VCaP (cell line): ENCODE data around the gene AWAT1.

Experiments
- H3K27ac ChIP-seq: fragments of 450-650 bp; 2 replicates; pipeline ENCODE4 v1.5.1; 2017
- TF ChIP-seq, protein P1 (sequence below): fragments of 450-650 bp; conservative IDR thresholded peaks from 2 replicates; pipeline ENCODE4 v1.5.1; 2017; ENCODE audit warnings: mild to moderate bottlenecking, moderate library complexity

Gene AWAT1

GRCh38 chrX:70252491-70252890, 18.0 kb downstream of the AWAT1 start:
- TF ChIP-seq, protein P1, sequence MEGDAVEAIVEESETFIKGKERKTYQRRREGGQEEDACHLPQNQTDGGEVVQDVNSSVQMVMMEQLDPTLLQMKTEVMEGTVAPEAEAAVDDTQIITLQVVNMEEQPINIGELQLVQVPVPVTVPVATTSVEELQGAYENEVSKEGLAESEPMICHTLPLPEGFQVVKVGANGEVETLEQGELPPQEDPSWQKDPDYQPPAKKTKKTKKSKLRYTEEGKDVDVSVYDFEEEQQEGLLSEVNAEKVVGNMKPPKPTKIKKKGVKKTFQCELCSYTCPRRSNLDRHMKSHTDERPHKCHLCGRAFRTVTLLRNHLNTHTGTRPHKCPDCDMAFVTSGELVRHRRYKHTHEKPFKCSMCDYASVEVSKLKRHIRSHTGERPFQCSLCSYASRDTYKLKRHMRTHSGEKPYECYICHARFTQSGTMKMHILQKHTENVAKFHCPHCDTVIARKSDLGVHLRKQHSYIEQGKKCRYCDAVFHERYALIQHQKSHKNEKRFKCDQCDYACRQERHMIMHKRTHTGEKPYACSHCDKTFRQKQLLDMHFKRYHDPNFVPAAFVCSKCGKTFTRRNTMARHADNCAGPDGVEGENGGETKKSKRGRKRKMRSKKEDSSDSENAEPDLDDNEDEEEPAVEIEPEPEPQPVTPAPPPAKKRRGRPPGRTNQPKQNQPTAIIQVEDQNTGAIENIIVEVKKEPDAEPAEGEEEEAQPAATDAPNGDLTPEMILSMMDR, result no peak
- no peak overlapping the region for H3K27ac ChIP-seq

- H3K27ac ChIP-seq, result no peak overlapping the region
Observed at GRCh38 chrX:70253377-70254062, 19.1 kb downstream of the AWAT1 start.

DNA sequence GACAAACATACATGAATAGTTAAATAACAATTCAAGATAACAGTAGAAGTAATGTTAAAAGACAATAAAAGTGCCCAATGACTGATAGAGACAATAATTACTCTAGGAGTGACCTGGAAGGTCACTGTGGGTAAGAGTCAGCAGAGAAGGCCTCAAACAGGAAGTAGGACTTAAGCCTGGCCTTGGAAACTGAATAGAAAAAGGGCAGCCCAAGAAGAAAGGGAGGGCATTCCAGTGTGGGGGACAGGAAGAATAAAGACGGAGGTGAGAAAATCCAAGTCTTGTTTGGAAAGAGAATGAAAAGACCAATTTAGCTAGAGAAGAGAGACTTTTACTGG, 19.6 kb downstream of the AWAT1 start:
- TF ChIP-seq, protein P1, result no peak
- H3K27ac ChIP-seq, result no peak overlapping the region

More at GRCh38 chrX:70253377-70254062, 19.1 kb downstream of the AWAT1 start:
- TF ChIP-seq, protein P1, result no peak

- TF ChIP-seq, protein P1, result no peak
- no peak overlapping the region for H3K27ac ChIP-seq
Observed at GRCh38 chrX:70254909-70255308, 20.5 kb downstream of the AWAT1 start.

DNA sequence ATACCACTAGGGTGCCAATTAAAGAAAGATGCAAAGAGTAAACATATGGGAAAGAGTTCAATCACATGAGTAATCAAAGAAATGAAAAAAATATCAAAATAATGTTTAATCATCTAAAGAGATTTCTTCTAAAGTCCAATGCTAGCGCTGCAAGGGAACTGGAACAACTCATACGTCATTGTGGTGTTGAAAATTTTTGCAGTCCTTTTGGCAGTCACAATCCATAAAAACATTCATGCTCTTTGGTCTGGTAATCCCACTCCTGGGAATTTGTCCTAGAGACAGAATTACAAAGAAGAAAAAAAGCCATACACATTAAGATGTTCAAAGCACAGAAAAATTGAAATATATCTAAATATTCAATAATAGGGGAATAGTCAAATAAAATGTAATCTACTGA, 21.0 kb downstream of the AWAT1 start:
- TF ChIP-seq, protein P1, result no peak
- no peak overlapping the region for H3K27ac ChIP-seq

DNA sequence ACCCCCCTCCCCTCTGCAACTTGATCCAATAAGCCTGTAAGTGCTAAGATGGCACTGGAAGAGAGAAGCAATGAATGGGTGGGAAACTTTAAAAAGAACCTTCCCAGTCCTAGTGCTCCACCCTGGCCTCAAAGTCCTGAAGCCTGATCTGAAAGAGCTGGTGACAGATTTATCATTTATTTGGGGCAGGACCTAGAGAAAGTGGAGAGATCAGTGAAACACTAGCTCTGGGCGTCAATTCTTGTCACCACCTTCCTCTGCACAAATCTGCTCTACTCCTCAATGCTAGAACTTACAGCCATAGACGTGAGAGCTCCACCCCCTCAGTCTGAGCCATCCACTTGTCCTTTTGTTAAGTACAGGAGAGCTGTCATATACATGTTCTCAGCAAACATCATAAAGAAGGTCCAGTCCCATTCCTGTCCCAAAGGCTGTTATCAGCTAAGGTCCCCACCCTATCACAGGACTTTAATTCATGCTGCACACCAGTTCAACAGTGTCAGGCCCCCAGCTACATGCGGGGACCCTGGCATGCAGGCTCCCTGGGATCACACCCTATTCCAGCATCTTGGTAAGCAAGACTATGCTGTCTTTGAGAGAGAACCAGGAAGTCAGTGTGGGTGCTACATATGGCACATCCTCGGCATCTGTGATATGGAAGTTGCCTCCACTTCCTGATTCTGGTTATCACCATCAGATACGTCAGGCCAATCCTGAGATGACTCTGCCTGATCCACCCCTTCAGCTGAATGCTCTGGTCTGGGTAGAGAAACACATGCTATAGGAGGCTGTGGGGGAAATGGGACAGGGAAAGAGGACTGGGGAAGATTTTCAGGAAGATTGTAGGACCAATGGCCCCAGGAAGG, 23.2 kb downstream of the AWAT1 start:
- TF ChIP-seq, protein P1, result no peak

DNA sequence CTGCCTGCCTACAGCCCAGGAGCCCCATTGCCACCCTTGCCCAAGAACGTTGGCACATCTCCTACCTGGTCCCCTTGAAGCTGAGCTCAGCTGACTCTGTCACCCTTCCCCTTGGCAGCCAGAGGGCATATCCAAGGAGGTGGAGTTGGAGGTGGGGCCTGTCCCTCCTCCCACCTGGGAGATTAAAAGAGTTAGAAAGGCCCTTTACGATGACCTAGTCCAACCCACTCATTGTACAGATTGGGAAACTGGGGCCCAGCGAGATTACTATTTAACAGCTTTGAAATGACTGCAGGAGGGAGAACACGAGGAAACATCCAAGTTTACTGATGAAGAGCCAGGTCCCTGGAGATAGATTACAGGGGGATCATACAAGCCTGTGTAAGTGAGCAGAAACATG, 25.6 kb downstream of the AWAT1 start, which contains the start of gene P2RY4:
Gene P2RY4, minus strand, starts transcription at position 101 of the 400 bp plus-strand sequence. CDS start 580 bp downstream, outside the sequence.
- no peak within 1 kb of the TSS for H3K27ac ChIP-seq
- TF ChIP-seq, protein P1, result no peak

More for the DNA sequence above, 23.2 kb downstream of the AWAT1 start:
- H3K27ac ChIP-seq, result no peak overlapping the region
